Measurements from ENCODE around the gene MSRB3. TPM values are rescaled to one million over a fixed set of nuclear protein-coding genes. Genes with fewer than 3 reads are reported as not detected.

Gene MSRB3
- polyA plus RNA-seq, 1 donor from 2014 or later: 0.19 TPM

GRCh38 chr12:65302891-65303290, 24.4 kb downstream of the MSRB3 start:
- no peak overlapping the region for H3K9ac ChIP-seq (ENCODE audit: low read length)
- TF ChIP-seq SMC3 (conservative IDR thresholded peaks at IDR 0.05; ENCODE audit: poor library complexity): no peak
- no peak for TF ChIP-seq RAD21 (conservative IDR thresholded peaks at IDR 0.05)
- TF ChIP-seq CTCF (IDR thresholded peaks at IDR 0.05; ENCODE audit: poor library complexity, severe bottlenecking): no peak
- no peak for TF ChIP-seq EP300 (conservative IDR thresholded peaks at IDR 0.05; ENCODE audit: poor library complexity, severe bottlenecking)
- no peaks in the 10 kb centered on the region for H3K27me3 ChIP-seq (ENCODE audit: insufficient read depth, low read depth, low read length)
- no peaks in the 10 kb centered on the region for H3K79me2 ChIP-seq (replicated peaks; ENCODE audit: insufficient read depth, low read length)
- no peaks in the 10 kb centered on the region for H3F3A ChIP-seq (ENCODE audit: insufficient read depth, low read length, poor library complexity, severe bottlenecking)
- H3K4me3 ChIP-seq (ENCODE audit: low read length): no peak overlapping the region
- H3K4me2 ChIP-seq (ENCODE audit: low read length): no peak overlapping the region
- H3K36me3 ChIP-seq (ENCODE audit: insufficient read depth, low read length): no peaks in the 10 kb centered on the region
- no peaks in the 10 kb centered on the region for H3K9me3 ChIP-seq (ENCODE audit: low read length)
- H4K20me1 ChIP-seq (ENCODE audit: insufficient read depth): no peaks in the 10 kb centered on the region
- no peak overlapping the region for H2AFZ ChIP-seq (ENCODE audit: low read depth, low read length)
- no peak overlapping the region for H3K27ac ChIP-seq (ENCODE audit: low read length)
- no peaks in the 10 kb centered on the region for H3K9me2 ChIP-seq (ENCODE audit: insufficient read depth, low read length)

- no peaks in the 10 kb centered on the region for H3K9me2 ChIP-seq (ENCODE audit: insufficient read depth, low read length)
Measured at GRCh38 chr12:65305346-65305950, 27.0 kb downstream of the MSRB3 start.

More at GRCh38 chr12:65305346-65305950, 27.0 kb downstream of the MSRB3 start:
- no peaks in the 10 kb centered on the region for H3K36me3 ChIP-seq (ENCODE audit: insufficient read depth, low read length)
- no peak overlapping the region for H3K9ac ChIP-seq (ENCODE audit: low read length)
- H4K20me1 ChIP-seq (ENCODE audit: insufficient read depth): no peaks in the 10 kb centered on the region
- no peak overlapping the region for H3K27ac ChIP-seq (ENCODE audit: low read length)
- no peaks in the 10 kb centered on the region for H3F3A ChIP-seq (ENCODE audit: insufficient read depth, low read length, poor library complexity, severe bottlenecking)
- H3K27me3 ChIP-seq (ENCODE audit: insufficient read depth, low read depth, low read length): no peaks in the 10 kb centered on the region
- H2AFZ ChIP-seq (ENCODE audit: low read depth, low read length): no peak overlapping the region
- H3K9me3 ChIP-seq (ENCODE audit: low read length): no peaks in the 10 kb centered on the region
- no peaks in the 10 kb centered on the region for H3K79me2 ChIP-seq (replicated peaks; ENCODE audit: insufficient read depth, low read length)
- TF ChIP-seq EP300 (conservative IDR thresholded peaks at IDR 0.05; ENCODE audit: poor library complexity, severe bottlenecking): no peak
- no peak for TF ChIP-seq MXI1 (conservative IDR thresholded peaks at IDR 0.05; ENCODE audit: poor library complexity, severe bottlenecking)
- TF ChIP-seq SMC3 (conservative IDR thresholded peaks at IDR 0.05; ENCODE audit: poor library complexity): no peak
- TF ChIP-seq TAF1 (IDR thresholded peaks at IDR 0.05; ENCODE audit: low read depth): no peak
- no peak for TF ChIP-seq REST (IDR thresholded peaks at IDR 0.05; ENCODE audit: borderline replicate concordance)
- no peak for TF ChIP-seq CTCF (IDR thresholded peaks at IDR 0.05; ENCODE audit: poor library complexity, severe bottlenecking)
- H3K4me2 ChIP-seq (ENCODE audit: low read length): no peak overlapping the region
- no peak overlapping the region for H3K4me3 ChIP-seq (ENCODE audit: low read length)
